Stimulated activated CD8-positive, alpha-beta memory T cell treated with anti-CD3 and anti-CD28 coated beads, Interleukin-15, amount 100 ng/mL, for 4 hours (primary cell): ENCODE data around the gene SRP68.
"Not testable (repeated sequence)": the region's sequence is repeated elsewhere in the genome, so short reads cannot be mapped to it uniquely, and the experiment has no call there.

ENCODE experiments used
- DNase-seq, 2 donors: peaks; one replicate each; pipeline ENCODE4 v3.0.0-alpha.2; 2020; ENCODE audit warnings: low read depth in 2 of 2

SRP68 gene

GRCh38 chr17:76089680-76090516 lies 17.6 kb upstream of the SRP68 start:
- DNase-seq: no peak

GRCh38 chr17:76088868-76089576 lies 16.7 kb upstream of the SRP68 start:
- no peak for DNase-seq

GRCh38 chr17:76088041-76088867 lies 15.9 kb upstream of the SRP68 start:
- no peak for DNase-seq

- no peak for DNase-seq
Measured at GRCh38 chr17:76087531-76087930, 15.2 kb upstream of the SRP68 start.

- DNase-seq: no peak
Measured at GRCh38 chr17:76086384-76086783, 14.1 kb upstream of the SRP68 start.

GRCh38 chr17:76085731-76086366 lies 13.5 kb upstream of the SRP68 start:
- DNase-seq: no peak

GRCh38 chr17:76085066-76085730 lies 12.9 kb upstream of the SRP68 start:
- no peak for DNase-seq

- DNase-seq: no peak
Measured at GRCh38 chr17:76083536-76084182, 11.3 kb upstream of the SRP68 start.

- DNase-seq: no peak
Measured at GRCh38 chr17:76082326-76083251, 10.3 kb upstream of the SRP68 start.

- DNase-seq: no peak
Measured at GRCh38 chr17:76081295-76082210, 9.2 kb upstream of the SRP68 start.

GRCh38 chr17:76080768-76081287 lies 8.5 kb upstream of the SRP68 start:
- no peak for DNase-seq

GRCh38 chr17:76079956-76080767 lies 7.8 kb upstream of the SRP68 start:
- DNase-seq: no peak

GRCh38 chr17:76079535-76079955 lies 7.2 kb upstream of the SRP68 start:
- DNase-seq: no peak

- no peak for DNase-seq
Measured at GRCh38 chr17:76078860-76079534, 6.7 kb upstream of the SRP68 start, which contains the start of gene ZACN. ZACN (plus strand) TSS chr17:76079182; CDS start chr17:76079265, 83 bp downstream.

GRCh38 chr17:76078370-76078769 lies 6.1 kb upstream of the SRP68 start:
- DNase-seq: not testable (repeated sequence)

GRCh38 chr17:76077584-76078110 lies 5.3 kb upstream of the SRP68 start:
- no peak for DNase-seq
